HCT116 (cell line): ENCODE data around the gene KRTAP5-4. TPM values are rescaled to one million over a fixed set of nuclear protein-coding genes. Genes with fewer than 3 reads are reported as not detected.

Experiments used
- ATAC-seq: fragments of 200-7000 bp; cut with Tn5 transposase; 2 replicates; pipeline ENCODE4 v1.9.1; 2020; ENCODE audit warnings: mild to moderate bottlenecking, moderate library complexity
- BruUV-seq: library from RNA; stranded (reverse); fragments of 400-500 nt; replicated peaks from 2 replicates; lab custom pipeline; 2021; lab: Mats Ljungman, UMichigan
- CTCF ChIA-PET: fragments of 300-600 bp; sonication (Branson Sonifier 250); formaldehyde crosslinking; loops from one replicate; lab custom pipeline; 2021; ENCODE audit warnings: antibody characterized with exemption; lab: Charles Lee
- POLR2A ChIA-PET: fragments of 300-600, 350-600 bp; sonication (Branson Sonifier 250); formaldehyde crosslinking; loops from one replicate; lab custom pipeline; 2021; ENCODE audit warnings: antibody characterized with exemption; lab: Charles Lee
- RAD21 ChIA-PET, 2 experiments: fragments of 300-600 bp; sonication (Branson Sonifier 250); formaldehyde crosslinking; loops; one replicate each; lab custom pipeline; 2023; ENCODE audit warnings: low total read pairs in 2 of 2; ENCODE audit not compliant: uncharacterized antibody in 2 of 2, unreplicated experiment in 2 of 2, low non-redundant PET in 1 of 2; lab: Charles Lee
- DNase-seq: peaks from one replicate; pipeline ENCODE4 v3.0.0-alpha.2; 2010; ENCODE audit warnings: low read depth, low spot score
- H2AFZ ChIP-seq: fragments of 200-600 bp; shearing (Covaris generic), sonication (generic); 2 replicates; pipeline ENCODE4 v1.6.1; 2017; ENCODE audit warnings: low read depth, mixed run types, mixed read lengths, antibody characterized with exemption, low read length; ENCODE audit not compliant: poor library complexity, severe bottlenecking
- H3K27ac ChIP-seq: 2 replicates; pipeline ENCODE4 v1.5.1; 2012; ENCODE audit warnings: low read depth, low read length
- H3K27me3 ChIP-seq: fragments of 200-600 bp; sonication (generic); 2 replicates; pipeline ENCODE4 v1.6.1; 2016; ENCODE audit warnings: mixed run types, low read length, mixed read lengths; ENCODE audit not compliant: insufficient read depth
- H3K36me3 ChIP-seq, 2 experiments: fragments of 200-500 bp in 1 of 2; fragments of 200-600 bp in 1 of 2; sonication (Bioruptor generic) in 1 of 2; sonication (generic) in 1 of 2; 2 replicates each; pipeline versions ENCODE4 v1.5.1 to v1.6.1; 2014 to 2016; ENCODE audit warnings: low read length in 2 of 2, inconsistent platforms in 1 of 2, mixed read lengths in 1 of 2, mixed run types in 1 of 2; ENCODE audit not compliant: insufficient read depth in 2 of 2, control insufficient read depth in 1 of 2
- H3K4me1 ChIP-seq, 2 experiments: fragments of 200-600 bp in 1 of 2; sonication (generic) in 1 of 2; 2 replicates each; pipeline versions ENCODE4 v1.5.1 to v1.6.1; 2012 to 2017; ENCODE audit warnings: low read length in 2 of 2, inconsistent platforms in 1 of 2, mild to moderate bottlenecking in 1 of 2, mixed read lengths in 1 of 2, mixed run types in 1 of 2, moderate library complexity in 1 of 2; ENCODE audit not compliant: insufficient read depth in 2 of 2, control insufficient read depth in 1 of 2
- H3K4me2 ChIP-seq: fragments of 200-600 bp; sonication (generic); 2 replicates; pipeline ENCODE4 v1.6.1; 2017; ENCODE audit warnings: mixed run types, low read length, mixed read lengths
- H3K4me3 ChIP-seq, 2 experiments: fragments of 200-600 bp in 1 of 2; sonication (generic) in 1 of 2; replicated peaks in 1 of 2; 2 replicates each; pipeline ENCODE4 v1.5.1; 2011 to 2016; ENCODE audit warnings: low read length in 2 of 2, control low read depth in 1 of 2, low read depth in 1 of 2, mild to moderate bottlenecking in 1 of 2, mixed read lengths in 1 of 2, mixed run types in 1 of 2
- H3K79me2 ChIP-seq: fragments of 200-600 bp; sonication (generic); 2 replicates; pipeline ENCODE4 v1.6.1; 2017; ENCODE audit warnings: mild to moderate bottlenecking, mixed run types, low read length, moderate library complexity, mixed read lengths; ENCODE audit not compliant: insufficient read depth
- H3K9ac ChIP-seq: fragments of 200-600 bp; sonication (generic); 2 replicates; pipeline ENCODE4 v1.6.1; 2016; ENCODE audit warnings: low read length, mixed read lengths
- H3K9me2 ChIP-seq: fragments of 200-600 bp; sonication (generic), shearing (Covaris generic); 2 replicates; pipeline ENCODE4 v1.6.1; 2017; ENCODE audit warnings: mixed run types, mild to moderate bottlenecking, moderate library complexity; ENCODE audit not compliant: insufficient read depth
- H3K9me3 ChIP-seq, 2 experiments: fragments of 200-500 bp in 1 of 2; fragments of 200-600 bp in 1 of 2; sonication (Bioruptor generic) in 1 of 2; sonication (generic) in 1 of 2; 2 replicates each; pipeline ENCODE4 v1.6.1; 2014 to 2017; ENCODE audit warnings: low read length in 2 of 2, mixed read lengths in 2 of 2, inconsistent platforms in 1 of 2, low read depth in 1 of 2, mild to moderate bottlenecking in 1 of 2, mixed run types in 1 of 2, moderate library complexity in 1 of 2; ENCODE audit not compliant: control insufficient read depth in 1 of 2, insufficient read depth in 1 of 2
- H4K20me1 ChIP-seq: fragments of 200-600 bp; sonication (generic), shearing (Covaris generic); 2 replicates; pipeline ENCODE4 v1.6.1; 2017; ENCODE audit warnings: mixed run types, mild to moderate bottlenecking, moderate library complexity; ENCODE audit not compliant: insufficient read depth
- CBX3 ChIP-seq: IDR thresholded peaks from 2 replicates; pipeline ENCODE4 v1.6.1; 2012; ENCODE audit warnings: low read depth
- CEBPB ChIP-seq: IDR thresholded peaks from 2 replicates; pipeline ENCODE4 v1.6.1; 2012; ENCODE audit warnings: low read depth
- ELF1 ChIP-seq: IDR thresholded peaks from 2 replicates; pipeline ENCODE4 v1.6.1; 2012; ENCODE audit warnings: low read depth, borderline replicate concordance
- JUND ChIP-seq: IDR thresholded peaks from 2 replicates; pipeline ENCODE4 v1.6.1; 2012
- POLR2A ChIP-seq: IDR thresholded peaks from 2 replicates; pipeline ENCODE4 v1.7.0; 2011; ENCODE audit warnings: borderline replicate concordance; ENCODE audit not compliant: insufficient read depth, insufficient read length; ENCODE audit errors: extremely low read depth
- POLR2AphosphoS5 ChIP-seq: IDR thresholded peaks from 2 replicates; pipeline ENCODE4 v1.6.1; 2011; ENCODE audit warnings: mild to moderate bottlenecking, low read depth, low read length, moderate library complexity
- REST ChIP-seq: IDR thresholded peaks from 2 replicates; pipeline ENCODE4 v1.6.1; 2012; ENCODE audit warnings: low read depth
- SIN3A ChIP-seq: IDR thresholded peaks from 2 replicates; pipeline ENCODE4 v1.6.1; 2012; ENCODE audit warnings: low read depth
- TCF7L2 ChIP-seq: IDR thresholded peaks from 2 replicates; pipeline ENCODE4 v1.7.0; 2011; ENCODE audit warnings: borderline replicate concordance, inconsistent platforms; ENCODE audit not compliant: insufficient read depth, insufficient read length; ENCODE audit errors: extremely low read depth
- YY1 ChIP-seq: IDR thresholded peaks from 2 replicates; pipeline ENCODE4 v1.6.1; 2011; ENCODE audit warnings: low read length, low read depth, moderate library complexity, mild to moderate bottlenecking; ENCODE audit not compliant: insufficient replicate concordance; ENCODE audit errors: extremely low read depth
- ZFX ChIP-seq: fragments of 450-650 bp; IDR thresholded peaks from 2 replicates; pipeline ENCODE4 v1.6.1; 2017
- ZNF274 ChIP-seq: fragments of 200-500 bp; sonication (Bioruptor generic); IDR thresholded peaks from 2 replicates; pipeline ENCODE4 v1.6.1; 2014; ENCODE audit warnings: mild to moderate bottlenecking, low read depth, low read length, inconsistent platforms
- intact Hi-C: fragments of 100-400 bp; cut with micrococcal nuclease; formaldehyde crosslinking; loops from 2 replicates; pipeline ENCODE4 v1.10.0; 2022
- total RNA-seq: library from RNA; stranded (reverse); gene quantifications from one replicate; pipeline ENCODE4 v1.2.1, GENCODE V29; 2021; ENCODE audit not compliant: unreplicated experiment

Gene KRTAP5-4
- total RNA-seq, 1 experiment from 2014 or later, result not detected

- no peaks in the 10 kb centered on the region for H3K9me3 ChIP-seq
- no peak overlapping the region for H3K9ac ChIP-seq
- ATAC-seq (no peak), DNase-seq (no peak)
- intact Hi-C loops, result no loop called here
- H2AFZ ChIP-seq, result no peak overlapping the region
- no TSS peak for BruUV-seq
- TF ChIP-seq REST, result no peak
- TF ChIP-seq ELF1, result no peak
- TF ChIP-seq JUND, result no peak
- no peak for TF ChIP-seq YY1
- no peak for TF ChIP-seq TCF7L2
- no peak for TF ChIP-seq ZNF274
- TF ChIP-seq CEBPB, result no peak
- no peak for TF ChIP-seq SIN3A
- TF ChIP-seq ZFX, result no peak
- TF ChIP-seq POLR2AphosphoS5, result no peak
- no peak for TF ChIP-seq CBX3
- TF ChIP-seq POLR2A, result no peak
- H4K20me1 ChIP-seq, result no peaks in the 10 kb centered on the region
- ChIA-PET POLR2A (no interaction called here), RAD21 (no interaction called here), CTCF (no interaction called here)
- no peak overlapping the region for H3K4me3 ChIP-seq
- no peak overlapping the region for H3K27ac ChIP-seq
- peaks cover 0 to 6% of the 10 kb centered on the region in 2 experiments; a peak in 1 of 4 replicates for H3K4me1 ChIP-seq
- no peaks in the 10 kb centered on the region for H3K36me3 ChIP-seq
- H3K27me3 ChIP-seq, result no peaks in the 10 kb centered on the region
- no peaks in the 10 kb centered on the region for H3K79me2 ChIP-seq
- no peak overlapping the region for H3K4me2 ChIP-seq
- H3K9me2 ChIP-seq, result no peaks in the 10 kb centered on the region
Observed at GRCh38 chr11:1645357-1645821, 23.5 kb upstream of the KRTAP5-4 start.
